Measurements from ENCODE around the gene OR4F29. TPM values are rescaled to one million over a fixed set of nuclear protein-coding genes. Genes with fewer than 3 reads are reported as not detected.
"Not testable (repeated sequence)": the region's sequence is repeated elsewhere in the genome, so short reads cannot be mapped to it uniquely, and the experiment has no call there.

OR4F29 gene
- total RNA-seq (not detected), polyA plus RNA-seq (not detected)
- long read RNA-seq, donor 1, result 0 reads
- long read RNA-seq, donor 2, result 0 reads
- long read RNA-seq, donor 3, result 0 reads

- H3K27ac ChIP-seq; H3K27me3 ChIP-seq; H3K36me3 ChIP-seq; ATAC-seq; DNase-seq; H3K4me1 ChIP-seq; H3K9me3 ChIP-seq; H3K4me3 ChIP-seq; intact Hi-C loops (cut with DNase I): not testable (repeated sequence)
Measured at GRCh38 chr1:451578-451977, at the start of gene OR4F29. OR4F29 (minus strand) TSS chr1:451678; CDS start chr1:451678, 0 bp downstream.

Other genes starting within 250 kb of the OR4F29 start
- gene OR4F16, start 235.0 kb upstream of the OR4F29 start, total RNA-seq, result not detected
- gene OR4F16, start 235.0 kb upstream of the OR4F29 start, polyA plus RNA-seq, result not detected

Data from heart left ventricle (tissue), 16 donors.